Suprapubic skin (tissue), 4 donors: ENCODE data around the gene KCTD11. TPM values are rescaled to one million over a fixed set of nuclear protein-coding genes. Genes with fewer than 3 reads are reported as not detected.

Source experiments
- DNase-seq, 2 donors: peaks; one replicate each; pipeline ENCODE4 v3.0.0-alpha.2; 2019; ENCODE audit warnings: low spot score in 2 of 2
- H3K27ac ChIP-seq: fragments of 200-600 bp; sonication (generic); one replicate; pipeline ENCODE4 v1.5.1; 2019
- H3K27me3 ChIP-seq: fragments of 200-600 bp; sonication (generic); one replicate; pipeline ENCODE4 v1.5.1; 2019
- H3K36me3 ChIP-seq: fragments of 200-600 bp; sonication (generic); one replicate; pipeline ENCODE4 v1.5.1; 2019
- H3K4me1 ChIP-seq: fragments of 200-600 bp; sonication (generic); one replicate; pipeline ENCODE4 v1.5.1; 2019
- H3K4me3 ChIP-seq: fragments of 200-600 bp; sonication (generic); one replicate; pipeline ENCODE4 v1.5.1; 2019; ENCODE audit warnings: mild to moderate bottlenecking
- H3K9me3 ChIP-seq: fragments of 200-600 bp; sonication (generic); one replicate; pipeline ENCODE4 v1.5.1; 2019
- CTCF ChIP-seq, 2 donors: fragments of 200-600 bp in 1 of 2; fragments of 450-650 bp in 1 of 2; sonication (generic) in 1 of 2; IDR thresholded peaks; one replicate each; pipeline ENCODE4 v1.5.1; 2016 to 2019; ENCODE audit warnings: antibody characterized with exemption in 2 of 2, mild to moderate bottlenecking in 1 of 2, moderate library complexity in 1 of 2
- EP300 ChIP-seq: sonication (generic); formaldehyde crosslinking; IDR thresholded peaks from one replicate; pipeline ENCODE4 v1.6.1; 2017; ENCODE audit warnings: antibody characterized with exemption
- POLR2A ChIP-seq, 2 donors: fragments of 450-650 bp; IDR thresholded peaks; one replicate each; pipeline ENCODE4 v1.6.1; 2017; ENCODE audit warnings: antibody characterized with exemption in 2 of 2, mild to moderate bottlenecking in 2 of 2, moderate library complexity in 2 of 2
- POLR2AphosphoS5 ChIP-seq, 3 donors: sonication (generic); formaldehyde crosslinking; IDR thresholded peaks; one replicate each; pipeline ENCODE4 v1.6.1; 2017; ENCODE audit warnings: antibody characterized with exemption in 3 of 3
- WGBS: methylation state at CpG from one replicate; pipeline ENCODE4 v1.1.5; 2018; 5-methylcytosine and 5-hydroxymethylcytosine counted together
- total RNA-seq, 4 donors: library from RNA; depleted of rRNA; stranded (reverse); fragments of >200 nt; gene quantifications; one replicate each; pipeline ENCODE4 v1.1.0, GENCODE V29; 2016

Gene KCTD11
- total RNA-seq, 4 donors from 2014 or later = 9.1 to 50.1 (median 32.4) TPM

- H3K4me1 ChIP-seq = peaks cover 49% of the 10 kb centered on the region
- H3K9me3 ChIP-seq = no peaks in the 10 kb centered on the region
- WGBS = under 1% methylated on average over 14 of the region's 14 CpGs
- TF ChIP-seq POLR2A (IDR thresholded peaks at IDR 0.05) (peak in 1 of 2 donors; percentile 14), CTCF (IDR thresholded peaks at IDR 0.05) (no peak), POLR2AphosphoS5 (IDR thresholded peaks at IDR 0.05) (no peak)
- peaks cover 45% of the 10 kb centered on the region for H3K36me3 ChIP-seq
- peak in 1 of 2 donors; percentile 89 for DNase-seq
- H3K27me3 ChIP-seq = no peaks in the 10 kb centered on the region
- peak overlapping the region; percentile 86 for H3K4me3 ChIP-seq
- H3K27ac ChIP-seq = peak overlapping the region; percentile 96
Measured at GRCh38 chr17:7308625-7309433, 43.1 kb upstream of the KCTD11 start.

GRCh38 chr17:7309628-7310027 is 42.3 kb upstream of the KCTD11 start:
- H3K27ac ChIP-seq = peak overlapping the region; percentile 96
- no peaks in the 10 kb centered on the region for H3K27me3 ChIP-seq
- TF ChIP-seq CTCF (IDR thresholded peaks at IDR 0.05) (no peak), POLR2AphosphoS5 (IDR thresholded peaks at IDR 0.05) (no peak), POLR2A (IDR thresholded peaks at IDR 0.05) (no peak), EP300 (no peak)
- WGBS = 88% methylated on average over 12 of the region's 12 CpGs
- H3K4me3 ChIP-seq = peak overlapping the region; percentile 86
- H3K36me3 ChIP-seq = peaks cover 47% of the 10 kb centered on the region
- no peak for DNase-seq
- peaks cover 57% of the 10 kb centered on the region for H3K4me1 ChIP-seq
- no peaks in the 10 kb centered on the region for H3K9me3 ChIP-seq

GRCh38 chr17:7311110-7311705 is 40.8 kb upstream of the KCTD11 start:
- Histone ChIP-seq H3K4me1 (peaks cover 67% of the 10 kb centered on the region), H3K27ac (no peak overlapping the region), H3K36me3 (peaks cover 47% of the 10 kb centered on the region), H3K9me3 (no peaks in the 10 kb centered on the region), H3K27me3 (no peaks in the 10 kb centered on the region), H3K4me3 (no peak overlapping the region)
- TF ChIP-seq CTCF (IDR thresholded peaks at IDR 0.05) (no peak), EP300 (no peak), POLR2AphosphoS5 (IDR thresholded peaks at IDR 0.05) (no peak), POLR2A (IDR thresholded peaks at IDR 0.05) (no peak)
- DNase-seq = no peak
- 73% methylated on average over 7 of the region's 7 CpGs for whole genome bisulfite sequencing

GRCh38 chr17:7312432-7313087 is 39.4 kb upstream of the KCTD11 start:
- H3K36me3 ChIP-seq = peaks cover 53% of the 10 kb centered on the region
- H3K27me3 ChIP-seq = no peaks in the 10 kb centered on the region
- TF ChIP-seq POLR2AphosphoS5 (IDR thresholded peaks at IDR 0.05) = no peak
- no peak for TF ChIP-seq POLR2A (IDR thresholded peaks at IDR 0.05)
- TF ChIP-seq CTCF (IDR thresholded peaks at IDR 0.05) = no peak
- TF ChIP-seq EP300 = no peak
- no peak overlapping the region for H3K4me3 ChIP-seq
- WGBS = 80% methylated on average over 7 of the region's 7 CpGs
- no peak overlapping the region for H3K27ac ChIP-seq
- H3K9me3 ChIP-seq = no peaks in the 10 kb centered on the region
- H3K4me1 ChIP-seq = peaks cover 67% of the 10 kb centered on the region
- no peak for DNase-seq
